Measurements from ENCODE around the gene HEXIM1.
A peak's percentile ranks its signal among the peaks of the same experiment; 100 is the strongest.

Gene HEXIM1

DNA sequence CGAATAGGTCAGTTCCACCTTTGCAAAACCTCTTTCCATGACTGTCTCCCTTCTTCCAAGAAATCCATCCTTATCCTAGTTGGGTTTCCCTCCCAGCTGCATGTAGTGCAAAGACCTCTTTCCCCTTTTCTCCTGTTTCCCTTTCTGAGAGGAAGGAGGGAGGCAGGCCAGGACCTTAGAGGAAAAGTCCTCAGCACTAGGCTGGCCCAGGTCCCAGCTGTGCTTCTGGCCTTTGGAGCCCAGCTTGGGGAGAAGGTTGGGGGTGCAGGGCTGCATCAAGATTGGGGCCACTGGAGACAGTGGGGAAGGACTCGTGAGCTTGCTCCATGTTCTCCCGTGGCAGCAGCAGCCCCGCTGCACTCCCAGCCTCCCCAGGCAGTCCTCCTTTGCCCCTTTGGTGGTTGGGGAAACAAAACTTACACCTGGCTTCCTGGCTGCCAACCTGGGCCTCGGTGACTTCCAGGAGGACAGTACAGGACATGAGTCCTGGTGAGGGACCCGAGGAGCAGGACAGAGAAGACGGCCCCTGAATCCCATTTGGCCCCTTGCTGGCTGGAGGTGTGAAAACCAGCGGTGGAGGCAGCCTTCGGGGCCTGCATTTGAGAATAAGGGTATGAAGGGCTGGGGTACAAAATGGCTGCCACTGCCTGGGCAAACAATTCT is 13.9 kb downstream of the HEXIM1 start:
- peak overlapping the region; percentile 42 for H3K4me3 ChIP-seq (ENCODE audit: low read depth, low read length)
- no peak for DNase-seq (ENCODE audit: low read depth)

DNA sequence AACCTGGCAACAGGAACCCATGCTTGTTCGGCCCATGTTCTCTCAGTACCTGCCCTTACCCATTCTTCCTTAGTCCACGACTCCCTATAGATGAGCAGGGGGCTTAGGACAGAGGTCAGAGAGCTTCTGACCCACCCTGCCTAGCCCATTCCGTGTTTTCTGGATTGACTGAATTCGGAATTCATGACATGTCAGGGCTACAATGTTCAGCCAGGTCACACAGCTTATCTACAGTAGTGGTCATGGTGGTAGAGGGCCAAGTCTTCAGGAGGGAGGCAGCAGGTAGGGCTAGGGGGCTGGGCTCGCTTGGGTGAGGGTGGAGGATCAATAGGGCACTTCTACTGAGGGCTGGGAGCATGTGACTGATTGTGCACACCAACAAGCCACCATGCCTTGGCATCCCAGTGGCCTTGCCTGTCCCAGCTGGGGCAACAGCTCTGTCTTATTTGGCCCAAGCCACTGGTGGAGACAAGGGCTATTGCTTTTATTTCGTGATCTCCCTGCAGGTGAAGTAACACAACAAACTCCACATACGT is 16.5 kb downstream of the HEXIM1 start:
- no peak for DNase-seq (ENCODE audit: low read depth)
- no peak overlapping the region for H3K4me3 ChIP-seq (ENCODE audit: low read depth, low read length)

DNA sequence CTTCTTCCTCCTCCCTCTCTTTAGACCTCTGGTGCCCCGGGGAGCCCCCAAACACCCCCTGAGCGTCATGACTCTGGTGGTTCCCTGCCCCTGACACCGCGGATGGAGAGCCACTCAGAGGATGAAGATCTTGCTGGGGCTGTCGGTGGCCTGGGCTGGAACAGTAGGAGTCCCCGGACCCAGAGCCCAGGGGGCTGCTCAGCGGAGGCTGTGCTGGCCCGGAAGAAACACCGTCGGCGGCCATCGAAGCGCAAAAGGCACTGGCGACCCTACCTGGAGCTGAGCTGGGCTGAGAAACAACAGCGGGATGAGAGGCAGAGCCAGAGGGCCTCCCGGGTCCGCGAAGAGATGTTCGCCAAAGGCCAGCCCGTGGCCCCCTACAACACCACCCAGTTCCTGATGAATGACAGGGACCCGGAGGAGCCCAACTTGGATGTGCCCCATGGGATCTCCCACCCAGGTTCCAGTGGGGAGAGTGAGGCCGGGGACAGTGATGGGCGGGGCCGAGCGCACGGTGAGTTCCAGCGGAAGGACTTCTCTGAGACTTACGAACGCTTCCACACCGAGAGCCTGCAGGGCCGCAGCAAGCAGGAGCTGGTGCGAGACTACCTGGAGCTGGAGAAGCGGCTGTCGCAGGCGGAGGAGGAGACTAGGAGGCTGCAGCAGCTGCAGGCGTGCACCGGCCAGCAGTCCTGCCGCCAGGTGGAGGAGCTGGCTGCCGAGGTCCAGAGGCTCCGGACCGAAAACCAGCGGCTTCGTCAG is 20.9 kb downstream of the HEXIM1 start:
- DNase-seq (ENCODE audit: low read depth) = no peak
- H3K4me3 ChIP-seq (ENCODE audit: low read depth, low read length) = no peak overlapping the region

DNA sequence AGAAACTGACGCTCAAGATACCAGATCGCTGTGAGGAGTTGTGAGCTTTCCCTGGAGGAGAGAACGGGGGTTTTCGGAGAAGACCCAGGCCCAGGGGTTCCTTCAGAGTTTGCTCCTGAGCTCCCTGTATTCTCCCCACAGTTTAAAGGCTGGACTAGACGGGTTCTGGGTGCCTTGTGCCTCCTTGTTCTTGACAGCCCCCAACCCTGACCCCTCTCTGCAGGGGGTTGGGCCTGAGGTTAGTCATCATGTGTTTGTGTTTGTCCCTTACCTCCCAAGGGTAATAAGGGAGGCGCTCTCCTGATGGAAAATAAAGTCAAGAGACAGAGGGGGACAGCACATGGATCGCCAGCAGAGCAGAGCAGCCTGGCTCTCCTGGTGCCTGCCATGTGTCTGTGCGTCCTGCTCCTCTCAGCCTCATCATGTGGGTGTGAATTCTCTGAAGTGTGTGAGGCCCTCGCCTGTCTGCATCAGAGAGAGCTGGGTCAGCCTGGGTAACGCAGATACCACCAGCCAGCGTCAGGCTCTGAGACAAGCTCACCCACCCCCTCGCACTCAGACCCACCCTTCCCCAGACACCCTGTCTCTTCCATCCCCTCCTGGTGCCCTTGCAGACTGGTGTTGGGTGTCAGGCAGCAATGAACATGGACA is 22.1 kb downstream of the HEXIM1 start:
- no peak for DNase-seq (ENCODE audit: low read depth)
- H3K4me3 ChIP-seq (ENCODE audit: low read depth, low read length) = no peak overlapping the region

DNA sequence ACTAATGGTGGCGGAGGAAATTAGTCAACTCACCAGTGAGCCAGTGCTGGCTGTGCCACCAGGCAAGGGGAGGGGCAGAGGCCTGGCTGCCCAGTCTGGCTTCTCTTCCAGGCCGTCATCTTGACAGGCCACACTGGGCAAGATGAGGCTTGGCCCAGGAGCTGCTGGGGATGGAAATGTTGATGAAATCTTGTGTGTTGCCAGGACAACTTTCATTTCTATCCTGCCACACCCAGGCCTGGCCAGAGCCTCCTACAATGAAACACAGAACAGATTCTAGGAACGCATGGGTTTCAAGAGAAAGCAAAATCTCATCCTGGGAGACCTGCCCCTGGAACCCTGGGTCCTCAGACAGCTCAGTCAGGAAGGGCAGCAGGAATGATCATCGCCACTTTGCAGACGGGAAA is 22.7 kb downstream of the HEXIM1 start:
- no peak for DNase-seq (ENCODE audit: low read depth)
- H3K4me3 ChIP-seq (ENCODE audit: low read depth, low read length) = peak overlapping the region; percentile 11

DNA sequence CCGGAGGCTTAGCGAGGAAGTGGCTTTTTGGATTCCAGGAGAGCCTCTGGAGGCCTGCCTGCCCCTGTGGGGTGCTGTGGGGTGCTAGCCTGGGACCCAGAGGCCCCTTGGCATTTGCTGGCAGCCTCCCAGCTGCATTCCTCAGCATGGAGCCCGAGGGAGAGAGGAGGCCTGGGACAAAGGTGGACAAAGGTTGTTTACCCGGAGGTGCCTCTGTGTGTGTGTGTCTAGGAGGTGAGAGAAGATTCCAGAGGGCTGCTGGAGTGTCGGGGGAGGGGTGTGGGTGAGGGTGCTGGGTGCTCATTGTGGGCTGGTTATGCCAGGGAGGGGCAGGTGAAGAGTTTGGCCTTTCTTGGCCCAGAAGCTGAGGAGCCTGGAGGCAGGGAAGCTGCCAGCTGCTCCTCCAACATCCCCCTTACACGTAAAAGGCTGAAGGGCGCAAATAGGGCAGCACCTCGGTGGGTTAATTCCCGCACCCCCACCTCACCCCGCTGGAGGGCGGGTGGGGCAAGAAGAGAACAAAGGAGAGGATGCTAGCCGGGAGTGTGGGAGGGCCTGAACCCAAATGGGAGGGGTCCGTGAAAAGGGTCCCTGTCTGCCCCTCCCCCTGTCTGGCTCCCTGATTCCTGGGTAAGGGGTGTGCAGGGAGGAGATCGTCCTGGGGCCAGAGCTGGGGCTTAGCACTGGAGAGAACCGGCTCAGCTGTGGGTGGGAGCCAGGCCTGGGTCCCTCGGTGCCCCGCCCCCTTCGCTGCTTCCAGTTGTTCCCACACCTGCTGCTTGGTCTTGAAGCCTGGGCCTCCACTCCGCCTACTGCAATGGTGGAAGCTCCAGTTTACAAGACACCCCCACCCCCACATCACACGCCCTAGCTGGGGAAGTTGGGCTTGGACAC is 23.3 kb downstream of the HEXIM1 start:
- DNase-seq (ENCODE audit: low read depth) = peak; percentile 53
- H3K4me3 ChIP-seq (ENCODE audit: low read depth, low read length) = peak overlapping the region; percentile 11

DNA sequence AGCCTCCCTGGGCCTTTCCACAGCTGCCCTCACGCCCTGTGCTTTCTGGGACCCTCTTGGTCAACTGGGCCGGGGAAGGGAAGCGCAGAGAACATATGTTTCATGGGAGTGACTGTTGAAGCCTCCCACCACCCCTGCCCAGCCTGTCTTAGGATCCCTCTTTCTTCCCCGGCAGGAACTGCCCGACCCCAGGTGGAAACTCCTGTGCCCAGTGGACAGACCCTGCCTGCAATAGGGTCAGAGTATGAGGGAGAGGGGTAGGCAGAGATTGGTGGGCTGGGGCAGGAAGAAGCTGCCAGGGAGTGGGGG is 23.9 kb downstream of the HEXIM1 start:
- H3K4me3 ChIP-seq (ENCODE audit: low read depth, low read length) = no peak overlapping the region
- DNase-seq (ENCODE audit: low read depth) = no peak

DNA sequence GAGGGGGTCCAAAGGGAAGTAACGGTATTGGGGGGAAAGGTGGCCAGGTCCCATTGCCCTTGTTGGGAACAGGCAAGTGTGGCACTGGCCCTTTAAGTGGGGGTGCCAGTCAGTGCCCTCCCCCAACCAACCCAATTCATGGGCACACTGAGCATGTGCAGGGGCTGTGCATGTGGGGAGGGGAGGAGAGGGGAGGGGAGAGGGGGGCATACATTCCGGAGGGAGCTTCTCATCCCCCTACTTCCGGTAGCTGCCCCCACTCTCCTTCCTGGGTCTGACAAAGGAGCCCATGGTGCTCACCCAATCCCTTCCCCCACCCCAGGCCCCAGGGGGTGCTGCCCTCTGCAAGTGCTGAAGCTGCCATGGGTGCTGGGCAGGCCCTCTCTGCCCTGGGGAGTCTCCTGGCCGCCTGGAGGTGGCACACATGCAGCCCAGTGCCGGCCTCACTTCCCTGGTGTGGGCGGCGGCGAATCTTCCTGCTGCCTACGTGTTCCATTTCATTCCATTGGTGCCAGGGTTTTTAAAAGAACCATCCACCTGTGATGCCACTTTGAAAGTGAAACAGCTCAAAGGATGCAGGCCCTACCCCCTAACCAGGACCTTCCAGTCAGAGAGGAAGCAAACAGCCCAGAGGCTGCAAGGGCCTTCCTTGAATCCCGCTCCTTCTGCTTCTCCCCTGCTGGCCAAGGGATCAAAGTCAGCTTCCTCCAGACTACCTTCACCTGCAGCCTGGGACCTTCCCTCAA is 24.4 kb downstream of the HEXIM1 start:
- no peak for DNase-seq (ENCODE audit: low read depth)
- H3K4me3 ChIP-seq (ENCODE audit: low read depth, low read length) = no peak overlapping the region

DNA sequence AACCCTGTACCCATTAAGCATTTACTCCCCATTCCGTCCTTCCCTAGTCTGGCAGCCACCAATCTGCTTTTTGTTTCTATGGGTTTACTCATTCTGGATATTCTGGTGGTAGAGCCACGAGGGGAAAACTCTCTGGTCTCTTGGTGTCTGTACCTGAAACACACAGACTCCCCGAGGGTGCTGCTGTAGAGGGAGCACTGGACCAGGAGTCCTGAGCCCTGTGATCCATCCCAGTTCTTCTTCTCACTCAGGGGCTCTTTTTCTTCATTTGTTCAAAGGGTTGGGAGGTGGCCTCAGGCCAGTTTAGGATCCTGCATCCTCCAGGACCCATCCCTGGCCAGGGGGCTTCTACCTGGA is 27.5 kb downstream of the HEXIM1 start:
- no peak overlapping the region for H3K4me3 ChIP-seq (ENCODE audit: low read depth, low read length)
- DNase-seq (ENCODE audit: low read depth) = no peak

DNA sequence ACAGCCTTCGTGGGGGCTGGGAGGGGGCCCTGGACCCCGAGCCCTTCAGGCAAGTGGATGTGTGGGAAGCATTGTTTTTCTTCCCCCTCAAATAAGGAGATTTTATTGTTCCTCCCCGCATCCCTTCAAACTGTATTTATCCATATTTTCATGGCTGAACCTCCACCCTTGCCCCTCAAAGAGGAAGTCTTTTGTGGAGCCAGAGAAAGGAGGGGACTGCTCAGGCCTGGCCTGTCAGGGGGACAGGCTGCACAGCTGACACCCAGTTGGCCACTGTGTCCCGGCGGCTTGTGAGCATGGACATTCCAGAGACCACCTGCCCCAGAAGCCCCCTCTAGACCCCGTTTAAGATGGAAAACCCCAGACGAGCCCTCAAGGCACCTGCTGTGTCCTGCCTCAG is 29.3 kb downstream of the HEXIM1 start:
- H3K4me3 ChIP-seq (ENCODE audit: low read depth, low read length) = no peak overlapping the region
- no peak for DNase-seq (ENCODE audit: low read depth)

DNA sequence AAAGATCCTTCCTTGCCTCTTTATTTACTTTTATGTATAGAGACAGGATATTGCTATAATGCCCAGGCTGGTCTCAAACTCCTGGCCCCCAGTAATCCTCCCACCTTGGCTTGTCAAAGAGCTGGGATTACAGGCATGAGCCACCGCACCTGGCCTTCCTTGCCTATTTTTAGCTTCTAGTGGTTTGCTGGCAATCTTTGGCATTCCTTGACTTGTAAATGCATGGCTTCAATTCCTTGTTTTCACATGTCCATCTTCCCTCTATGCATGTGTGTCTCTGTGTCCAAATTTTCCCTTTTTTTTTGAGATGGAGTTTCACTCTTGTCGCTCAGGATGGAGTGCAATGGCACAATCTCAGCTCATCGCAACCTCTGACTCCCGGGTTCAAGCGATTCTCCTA is 35.9 kb downstream of the HEXIM1 start:
- no peak for DNase-seq (ENCODE audit: low read depth)
- H3K4me3 ChIP-seq (ENCODE audit: low read depth, low read length) = no peak overlapping the region

DNA sequence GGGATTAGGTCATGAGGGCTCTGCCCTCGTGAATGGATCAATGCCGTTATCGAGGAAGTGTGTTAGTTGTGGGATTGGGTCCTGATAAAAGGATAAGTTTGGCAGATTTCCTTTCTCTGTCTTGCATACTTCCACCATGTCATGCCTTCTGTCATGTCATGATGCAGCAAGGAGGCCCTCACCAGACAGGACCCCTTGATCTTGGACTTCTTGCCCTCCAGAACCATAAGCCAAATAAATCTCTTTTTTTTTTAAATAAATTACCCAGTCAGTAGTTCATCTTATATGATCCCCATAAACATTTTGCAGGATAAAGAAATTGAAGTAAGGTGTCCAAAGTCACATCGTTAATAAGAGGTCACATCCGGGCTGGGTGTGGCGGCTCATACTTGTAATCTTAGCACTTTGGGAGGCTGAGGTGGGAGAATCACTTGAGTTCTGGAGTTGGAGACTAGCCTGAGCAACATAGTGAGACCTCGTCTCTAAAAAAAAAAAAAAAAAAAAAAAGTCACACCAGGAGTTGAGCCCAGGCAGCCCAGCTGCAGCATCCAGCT is 38.6 kb downstream of the HEXIM1 start:
- H3K4me3 ChIP-seq (ENCODE audit: low read depth, low read length) = no peak overlapping the region

DNA sequence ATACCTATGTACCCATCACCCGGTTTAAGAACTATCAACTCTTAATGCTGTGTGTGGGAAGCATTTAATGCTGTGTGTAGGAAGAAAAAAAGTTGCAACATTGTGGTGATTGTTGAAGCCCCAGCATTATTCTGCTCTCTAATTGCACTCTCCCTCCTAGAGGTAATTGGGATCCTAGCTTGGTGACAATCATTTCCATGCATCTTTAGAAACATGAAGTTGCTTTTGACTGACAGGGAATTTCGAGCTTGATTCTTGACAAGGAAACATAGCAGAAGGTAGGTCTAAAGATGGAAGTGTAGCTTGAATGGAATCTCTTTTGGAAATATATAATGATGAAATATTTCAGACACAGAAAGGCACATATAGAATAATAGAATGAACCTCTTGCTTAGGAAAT is 40.7 kb downstream of the HEXIM1 start:
- H3K4me3 ChIP-seq (ENCODE audit: low read depth, low read length) = no peak overlapping the region
- no peak for DNase-seq (ENCODE audit: low read depth)

More for the DNA sequence above, 38.6 kb downstream of the HEXIM1 start:
- no peak for DNase-seq (ENCODE audit: low read depth)

DNA sequence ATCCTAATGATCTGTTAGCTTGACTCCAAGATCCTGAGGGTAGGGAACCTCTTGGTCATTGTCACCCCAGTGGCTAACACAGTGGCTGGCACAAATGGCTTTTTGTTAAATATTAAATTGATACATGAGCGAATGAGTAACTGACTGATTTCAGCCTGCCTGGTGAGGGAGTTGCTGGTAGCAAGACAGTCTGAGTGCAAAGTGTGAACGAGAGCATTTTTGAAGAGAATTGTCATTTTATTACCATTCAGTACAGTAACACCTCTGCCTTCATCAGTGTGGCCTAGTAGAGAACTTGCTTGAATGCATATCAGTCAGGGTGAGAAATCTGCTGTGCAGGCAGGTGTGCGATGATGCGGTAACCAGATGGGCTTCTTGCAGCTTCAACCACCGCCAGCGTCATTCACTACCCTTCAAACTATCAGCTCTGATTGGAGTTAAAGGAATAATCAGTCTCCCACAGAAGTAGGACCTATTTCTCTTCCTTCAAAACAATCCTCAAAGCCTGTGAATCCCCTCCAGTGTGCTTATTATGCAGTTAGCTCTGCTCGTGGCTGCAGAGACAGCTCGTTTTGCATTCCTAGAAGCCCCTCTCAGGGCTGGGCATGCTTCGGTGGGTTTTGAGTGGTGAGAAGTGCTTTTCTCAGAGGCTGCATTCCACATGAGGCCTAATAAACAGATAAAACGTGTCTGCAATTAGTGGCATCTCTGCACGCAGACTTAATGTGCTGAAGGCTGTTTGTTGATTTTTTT is 42.4 kb downstream of the HEXIM1 start:
- DNase-seq (ENCODE audit: low read depth) = no peak
- H3K4me3 ChIP-seq (ENCODE audit: low read depth, low read length) = no peak overlapping the region

DNA sequence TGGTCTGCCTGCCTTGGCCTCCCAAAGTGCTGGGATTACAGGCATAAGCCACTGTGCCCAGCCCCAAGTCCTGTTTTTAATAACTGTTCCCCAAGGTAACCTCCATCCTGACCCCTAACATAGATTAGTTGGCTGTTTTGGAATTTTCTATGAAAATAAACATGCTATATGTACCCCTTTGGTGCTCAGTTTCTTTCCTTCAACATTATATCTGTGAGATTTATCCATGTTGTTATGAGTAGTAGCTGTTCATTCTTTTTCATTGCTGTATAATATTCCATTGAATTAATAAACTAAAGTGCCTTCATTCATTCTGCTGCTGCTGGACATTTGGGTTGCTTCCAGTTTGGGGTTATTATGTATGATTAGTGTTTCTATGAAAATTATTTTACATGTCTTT is 47.1 kb downstream of the HEXIM1 start:
- H3K4me3 ChIP-seq (ENCODE audit: low read depth, low read length) = no peak overlapping the region
- DNase-seq (ENCODE audit: low read depth) = no peak

DNA sequence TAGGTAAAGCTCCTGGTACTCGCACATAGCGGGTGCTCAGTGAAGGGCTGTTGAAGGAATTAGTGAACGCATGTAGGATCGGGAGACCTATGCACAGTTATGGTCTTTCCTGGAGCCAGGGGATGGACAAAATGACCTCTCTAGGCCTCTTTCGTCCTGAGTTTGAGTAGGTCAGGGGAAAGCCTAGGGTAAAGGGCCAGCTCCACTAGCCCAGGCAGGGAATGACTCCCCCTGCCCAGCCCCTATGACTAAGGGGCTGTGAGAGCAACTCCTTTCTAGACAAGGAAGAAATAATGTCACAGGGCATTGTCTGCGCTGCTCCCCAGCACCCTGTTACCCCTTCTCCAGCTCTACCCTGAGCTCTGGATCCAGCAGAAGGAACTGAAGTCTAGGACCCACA is 48.8 kb downstream of the HEXIM1 start:
- DNase-seq (ENCODE audit: low read depth) = no peak
- H3K4me3 ChIP-seq (ENCODE audit: low read depth, low read length) = no peak overlapping the region

DNA sequence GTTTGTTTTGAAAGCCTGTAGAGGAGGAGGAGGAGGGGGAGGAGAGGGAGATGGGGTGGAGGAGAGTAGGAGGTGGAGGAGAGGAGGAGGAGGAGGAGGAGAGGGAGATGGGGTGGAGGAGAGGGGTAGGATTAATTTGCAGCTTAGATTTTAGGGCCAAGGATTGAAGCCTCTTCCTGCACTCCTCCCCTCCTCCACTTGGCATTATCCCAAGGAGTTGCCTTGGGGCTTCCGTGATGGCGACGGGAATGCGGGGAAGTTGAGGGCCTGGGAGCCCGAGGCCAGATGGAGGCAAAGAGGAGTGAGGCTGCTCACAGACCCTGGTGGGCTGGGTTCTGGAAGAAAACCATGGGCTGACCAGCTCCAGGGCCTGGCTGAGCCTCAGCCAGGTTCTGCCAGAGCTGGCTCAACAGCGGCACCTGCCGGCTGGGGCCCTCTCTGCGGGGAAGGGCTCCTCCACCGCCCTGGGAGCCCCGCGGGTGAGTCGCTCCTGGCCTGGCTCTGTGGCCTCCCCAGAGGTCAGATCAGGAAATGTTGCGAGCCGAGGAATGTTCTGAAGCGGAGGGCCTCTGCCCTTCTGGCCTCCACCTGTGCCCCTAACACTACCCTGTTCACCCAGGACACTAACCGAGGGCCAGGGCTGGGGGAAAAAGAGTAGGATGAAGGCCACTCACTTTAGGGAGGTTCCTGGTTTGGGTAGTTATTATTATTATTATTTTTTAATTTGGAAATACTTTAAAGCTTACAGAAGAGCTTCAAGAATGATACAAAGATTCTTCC is 49.5 kb downstream of the HEXIM1 start:
- H3K4me3 ChIP-seq (ENCODE audit: low read depth, low read length) = no peak overlapping the region
- peak; percentile 20 for DNase-seq (ENCODE audit: low read depth)

Data from skeletal muscle cell (primary cell).